Pancreas (tissue), 10 donors: Measurements from ENCODE around the gene ANKRD45. TPM values are rescaled to one million over a fixed set of nuclear protein-coding genes. Genes with fewer than 3 reads are reported as not detected.
"Not testable (repeated sequence)": the region's sequence is repeated elsewhere in the genome, so short reads cannot be mapped to it uniquely, and the experiment has no call there.

Experiments used
- ATAC-seq, 4 donors: fragments of 200-7000 bp; cut with Tn5 transposase; one replicate each; pipeline versions ENCODE4 v1.8.0 to v1.9.1; 2020; ENCODE audit warnings: mild to moderate bottlenecking in 4 of 4, moderate library complexity in 4 of 4
- DNase-seq, 6 donors: peaks; one replicate each; pipeline ENCODE4 v3.0.0-alpha.2; 2020
- FAIRE-seq: peaks from 2 replicates; lab custom pipeline; 2012; peaks lifted over from hg19 to GRCh38; lab: Jason Lieb, UNC
- H3K27ac ChIP-seq, 4 donors: fragments of 200-600 bp; sonication (generic); 1 replicate in 3 of 4; 2 replicates in 1 of 4; pipeline versions ENCODE4 v1.5.0 to v1.8.0; 2020
- H3K27me3 ChIP-seq, 4 donors: fragments of 200-600 bp; one replicate each; pipeline ENCODE4 v1.8.0; 2021
- H3K36me3 ChIP-seq, 3 donors: fragments of 200-600 bp; sonication (generic) in 1 of 3; one replicate each; pipeline versions ENCODE4 v1.5.0 to v1.8.0; 2020 to 2021
- H3K4me1 ChIP-seq, 3 donors: fragments of 200-600 bp; one replicate each; pipeline ENCODE4 v1.8.0; 2021
- H3K4me3 ChIP-seq, 4 donors: fragments of 200-600 bp; sonication (generic) in 2 of 4; one replicate each; pipeline versions ENCODE4 v1.5.0 to v1.8.0; 2020 to 2021
- H3K9me3 ChIP-seq, 4 donors: fragments of 200-600 bp; one replicate each; pipeline ENCODE4 v1.8.0; 2021
- WGBS, 2 donors: extraction: QIAGEN DNeasy Blood & Tissue Kit; methylation state at CpG; one replicate each; pipeline ENCODE4 v1.1.7; 2013; 5-methylcytosine and 5-hydroxymethylcytosine counted together
- intact Hi-C, 3 donors: fragments of 100-400 bp; cut with DNase I; formaldehyde crosslinking; loops; one replicate each; pipeline versions ENCODE4 v1.11.1 to v1.14.2; 2022
- polyA plus RNA-seq, 2 donors: library from polyadenylated mRNA; stranded (reverse); fragments of 200-250 nt; gene quantifications; one replicate each; pipeline ENCODE4 v1.2.3, GENCODE V29; 2013
- total RNA-seq, 6 donors: library from RNA; stranded (reverse); fragmentation: NEBNext Ultra II Directional in 4 of 6; extraction: Animal tissue kit (Norgen Biotek cat#: 25700) in 4 of 6; gene quantifications; one replicate each; pipeline versions ENCODE4 v1.2.1 to v1.2.4, GENCODE V29; 2021 to 2023
- TF ChIP-seq, protein P1 (sequence below), 4 donors: fragments of 200-600 bp; sonication (generic) in 3 of 4; IDR thresholded peaks; one replicate each; pipeline versions ENCODE4 v1.5.0 to v1.8.0; 2021; ENCODE audit warnings: antibody characterized with exemption in 4 of 4
- donor health status: healthy with polysubstance abuse.
- donor health status: DM: no; HTN: no; CAD: no; lungs with moderate emphysema.
- donor health status: DM: no; HTN: no; CAD: no.
- donor health status: control.
- donor health status: control.
- donor health status: Bipolar disorder and iron deficiency.
- donor health status: DM: yes; HTN: yes; CAD: no.
- donor health status: DM: no; HTN: no; CAD: no.
- donor health status: DM: no; HTN: no; CAD: no.
- donor health status: DM: yes; HTN: yes; CAD: no.

ANKRD45 gene
- total and polyA plus RNA-seq, 8 donors = 0.15 to 0.52 (median 0.28) TPM

DNA sequence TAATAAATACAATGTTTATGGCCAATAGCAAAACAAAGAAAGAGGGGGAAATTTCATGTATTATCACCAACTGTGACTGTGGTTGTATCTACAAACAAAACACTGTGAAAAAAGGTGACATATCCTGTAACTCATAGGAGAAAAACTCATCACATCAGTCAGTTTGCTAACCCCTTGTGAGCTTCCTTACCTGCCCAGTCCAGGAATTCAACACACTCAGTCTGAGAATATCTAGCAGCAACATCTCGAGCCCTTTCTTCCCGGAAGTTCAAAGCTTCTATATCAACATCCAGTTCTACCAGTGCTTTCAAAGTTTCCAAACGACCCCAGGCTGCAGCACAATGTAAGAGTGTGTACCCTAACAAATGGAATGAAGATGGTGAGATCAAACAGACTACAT, 23.0 kb downstream of the ANKRD45 start:
- FAIRE-seq (no peak), ATAC-seq (no peak)
- 63 to 67% methylated on average over 3 of the region's 3 CpGs for WGBS, 2 donors

DNA sequence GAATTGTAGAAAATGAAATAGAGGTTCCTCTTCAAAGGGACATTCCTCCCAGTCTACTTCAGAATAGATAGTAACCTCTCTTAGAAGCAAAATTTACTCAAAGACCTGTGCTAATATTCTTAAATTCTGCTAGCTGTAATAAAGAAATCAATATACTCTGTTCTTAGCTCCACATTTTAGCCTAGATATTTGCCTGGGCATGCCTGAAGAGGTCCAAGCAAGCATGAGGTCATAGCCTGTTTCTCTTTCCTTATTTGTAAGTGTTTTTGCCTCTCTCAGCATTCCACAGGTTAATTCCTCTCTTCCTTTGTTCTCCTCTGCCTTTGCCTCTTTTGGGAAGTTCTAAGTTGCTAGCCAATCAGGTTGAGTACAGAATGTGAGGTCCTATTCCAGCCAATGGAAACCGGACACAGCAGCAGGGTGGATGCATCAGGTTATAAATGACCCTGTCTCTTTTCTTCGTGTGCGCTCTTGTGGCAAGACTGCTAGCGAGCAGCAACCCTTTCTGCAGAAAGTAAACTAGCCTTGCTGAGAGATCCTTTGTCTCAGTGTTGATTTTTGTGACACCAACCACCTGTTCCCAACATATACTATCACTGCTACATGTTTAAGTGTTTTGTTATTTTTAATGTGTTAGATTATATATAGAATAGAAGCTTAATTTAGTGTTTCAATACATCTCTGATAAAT, 27.1 kb downstream of the ANKRD45 start:
- FAIRE-seq, H3K27me3 ChIP-seq: not testable (repeated sequence)

More for the DNA sequence above, 23.0 kb downstream of the ANKRD45 start:
- intact Hi-C loops = no loop called here
- no peak overlapping the region for H3K4me3 ChIP-seq
- no peaks in the 10 kb centered on the region for H3K4me1 ChIP-seq
- no peak overlapping the region for H3K27ac ChIP-seq
- TF ChIP-seq, protein P1, sequence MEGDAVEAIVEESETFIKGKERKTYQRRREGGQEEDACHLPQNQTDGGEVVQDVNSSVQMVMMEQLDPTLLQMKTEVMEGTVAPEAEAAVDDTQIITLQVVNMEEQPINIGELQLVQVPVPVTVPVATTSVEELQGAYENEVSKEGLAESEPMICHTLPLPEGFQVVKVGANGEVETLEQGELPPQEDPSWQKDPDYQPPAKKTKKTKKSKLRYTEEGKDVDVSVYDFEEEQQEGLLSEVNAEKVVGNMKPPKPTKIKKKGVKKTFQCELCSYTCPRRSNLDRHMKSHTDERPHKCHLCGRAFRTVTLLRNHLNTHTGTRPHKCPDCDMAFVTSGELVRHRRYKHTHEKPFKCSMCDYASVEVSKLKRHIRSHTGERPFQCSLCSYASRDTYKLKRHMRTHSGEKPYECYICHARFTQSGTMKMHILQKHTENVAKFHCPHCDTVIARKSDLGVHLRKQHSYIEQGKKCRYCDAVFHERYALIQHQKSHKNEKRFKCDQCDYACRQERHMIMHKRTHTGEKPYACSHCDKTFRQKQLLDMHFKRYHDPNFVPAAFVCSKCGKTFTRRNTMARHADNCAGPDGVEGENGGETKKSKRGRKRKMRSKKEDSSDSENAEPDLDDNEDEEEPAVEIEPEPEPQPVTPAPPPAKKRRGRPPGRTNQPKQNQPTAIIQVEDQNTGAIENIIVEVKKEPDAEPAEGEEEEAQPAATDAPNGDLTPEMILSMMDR (IDR thresholded peaks at IDR 0.05) = no peak
- no peaks in the 10 kb centered on the region for H3K9me3 ChIP-seq
- DNase-seq = no peak
- H3K36me3 ChIP-seq = no peaks in the 10 kb centered on the region
- H3K27me3 ChIP-seq = no peaks in the 10 kb centered on the region

DNA sequence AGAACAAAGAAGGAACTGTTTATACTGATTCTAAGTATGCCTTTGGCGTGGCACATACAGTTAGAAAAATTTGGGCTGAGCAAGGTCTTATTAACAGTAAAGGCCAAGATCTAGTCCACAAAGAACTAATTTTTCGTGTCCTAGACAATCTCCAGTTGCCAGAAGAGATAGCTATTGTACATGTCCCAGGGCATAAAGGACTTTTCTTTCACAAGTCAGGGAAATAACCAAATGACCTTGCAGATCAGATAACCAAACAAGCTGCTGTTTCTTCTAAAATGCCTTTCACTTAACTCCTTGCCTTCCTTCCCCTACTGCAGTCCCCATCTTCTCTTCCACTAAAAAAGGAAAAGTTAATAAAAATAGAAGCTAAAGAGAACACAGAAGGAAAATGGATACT, 30.5 kb downstream of the ANKRD45 start:
- DNase-seq (no peak), ATAC-seq (peak in 3 of 4 donors; percentile 27 to 84 (median 67)), FAIRE-seq (no peak)
- TF ChIP-seq, protein P1 (IDR thresholded peaks at IDR 0.05) = no peak
- Histone ChIP-seq H3K9me3 (no peaks in the 10 kb centered on the region), H3K36me3 (no peaks in the 10 kb centered on the region), H3K4me1 (peaks cover 0 to 8% (median 7%) of the 10 kb centered on the region in 3 donors), H3K27ac (peak overlapping the region in 3 of 4 donors; percentile 23 to 41 (median 27)), H3K27me3 (no peaks in the 10 kb centered on the region), H3K4me3 (no peak overlapping the region)
- 10 to 12% methylated on average over 2 of the region's 2 CpGs for WGBS, 2 donors
- intact Hi-C loops = no loop called here

More for the DNA sequence above, 27.1 kb downstream of the ANKRD45 start:
- H3K9me3 ChIP-seq, H3K27ac ChIP-seq, H3K4me1 ChIP-seq, H3K4me3 ChIP-seq, H3K36me3 ChIP-seq, DNase-seq, intact Hi-C loops, ATAC-seq: not testable (repeated sequence)
- 94% methylated on average over 4 of the region's 4 CpGs for WGBS, 2 donors

GRCh38 chr1:173638043-173639021, 31.3 kb downstream of the ANKRD45 start:
- Histone ChIP-seq H3K27me3 (no peaks in the 10 kb centered on the region), H3K4me3 (no peak overlapping the region), H3K9me3 (no peaks in the 10 kb centered on the region), H3K27ac (peak overlapping the region in 3 of 4 donors; percentile 12 to 41 (median 27)), H3K36me3 (no peaks in the 10 kb centered on the region), H3K4me1 (peaks cover 0 to 8% (median 7%) of the 10 kb centered on the region in 3 donors)
- 53 to 56% methylated on average over 12 of the region's 12 CpGs for WGBS, 2 donors
- peak in 1 of 6 donors; percentile 26 for DNase-seq
- TF ChIP-seq, protein P1 (IDR thresholded peaks at IDR 0.05) = no peak
- no peak for FAIRE-seq
- intact Hi-C loops = no loop called here
- peak in 2 of 4 donors; percentile 17 to 55 for ATAC-seq

DNA sequence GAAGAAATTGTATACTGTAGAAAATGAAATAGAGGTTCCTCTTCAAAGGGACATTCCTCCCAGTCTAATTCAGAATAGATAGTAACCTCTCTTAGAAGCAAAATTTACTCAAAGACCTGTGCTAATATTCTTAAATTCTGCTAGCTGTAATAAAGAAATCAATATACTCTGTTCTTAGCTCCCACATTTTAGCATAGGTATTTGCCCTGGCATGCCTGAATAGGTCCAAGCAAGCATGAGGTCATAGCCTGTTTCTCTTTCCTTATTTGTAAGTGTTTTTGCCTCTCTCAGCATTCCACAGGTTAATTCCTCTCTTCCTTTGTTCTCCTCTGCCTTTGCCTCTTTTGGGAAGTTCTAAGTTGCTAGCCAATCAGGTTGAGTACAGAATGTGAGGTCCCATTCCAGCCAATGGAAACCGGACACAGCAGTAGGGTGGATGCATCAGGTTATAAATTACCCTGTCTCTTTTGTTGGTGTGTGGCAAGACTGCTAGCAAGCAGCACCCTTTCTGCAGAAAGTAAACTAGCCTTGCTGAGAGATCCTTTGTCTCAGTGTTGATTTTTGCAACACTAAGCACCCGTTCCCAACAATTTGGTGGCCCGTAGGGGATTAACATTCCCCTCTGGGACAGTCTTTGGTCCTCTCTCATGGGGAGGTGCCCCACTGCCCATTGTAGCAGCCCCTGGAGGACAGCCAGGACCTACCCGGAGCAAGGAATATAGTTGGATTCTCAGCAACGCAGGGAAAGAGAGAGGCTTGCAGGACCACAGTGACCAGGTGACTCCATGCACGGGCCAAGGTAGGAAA, 32.2 kb downstream of the ANKRD45 start:
- H3K4me3 ChIP-seq, H3K36me3 ChIP-seq, FAIRE-seq, H3K27me3 ChIP-seq, H3K9me3 ChIP-seq, intact Hi-C loops, H3K27ac ChIP-seq, DNase-seq, ATAC-seq, H3K4me1 ChIP-seq: not testable (repeated sequence)
- WGBS, 2 donors = 94 to 96% methylated on average over 6 of the region's 6 CpGs
